Stomach smooth muscle (tissue), 2 donors: ENCODE results near the gene CD9.
"Not testable (repeated sequence)": the region's sequence is repeated elsewhere in the genome, so short reads cannot be mapped to it uniquely, and the experiment has no call there.

ENCODE experiments used
- H3K27ac ChIP-seq: one replicate; pipeline ENCODE4 v1.7.0; 2013; ENCODE audit warnings: mild to moderate bottlenecking, low read length, inconsistent platforms
- H3K27me3 ChIP-seq, 2 donors: one replicate each; pipeline ENCODE4 v1.7.0; 2013; ENCODE audit warnings: low read length in 2 of 2; ENCODE audit not compliant: insufficient read depth in 2 of 2, control insufficient read depth in 1 of 2
- H3K36me3 ChIP-seq, 2 donors: one replicate each; pipeline ENCODE4 v1.7.0; 2013; ENCODE audit warnings: low read length in 2 of 2; ENCODE audit not compliant: control insufficient read depth in 2 of 2, insufficient read depth in 2 of 2
- H3K4me1 ChIP-seq: one replicate; pipeline ENCODE4 v1.7.0; 2013; ENCODE audit warnings: low read length; ENCODE audit not compliant: control insufficient read depth, insufficient read depth
- H3K4me3 ChIP-seq, 2 donors: one replicate each; pipeline ENCODE4 v1.7.0; 2013; ENCODE audit warnings: low read length in 2 of 2
- H3K9ac ChIP-seq, 2 donors: one replicate each; pipeline ENCODE4 v1.7.0; 2013; ENCODE audit warnings: low read length in 2 of 2, mild to moderate bottlenecking in 1 of 2
- H3K9me3 ChIP-seq, 2 donors: one replicate each; pipeline ENCODE4 v1.7.0; 2013; ENCODE audit warnings: low read length in 2 of 2; ENCODE audit not compliant: control insufficient read depth in 2 of 2
- donor health status: healthy.
- donor health status: Pancreatic carcinoma.

Gene CD9, protein sequence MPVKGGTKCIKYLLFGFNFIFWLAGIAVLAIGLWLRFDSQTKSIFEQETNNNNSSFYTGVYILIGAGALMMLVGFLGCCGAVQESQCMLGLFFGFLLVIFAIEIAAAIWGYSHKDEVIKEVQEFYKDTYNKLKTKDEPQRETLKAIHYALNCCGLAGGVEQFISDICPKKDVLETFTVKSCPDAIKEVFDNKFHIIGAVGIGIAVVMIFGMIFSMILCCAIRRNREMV

DNA sequence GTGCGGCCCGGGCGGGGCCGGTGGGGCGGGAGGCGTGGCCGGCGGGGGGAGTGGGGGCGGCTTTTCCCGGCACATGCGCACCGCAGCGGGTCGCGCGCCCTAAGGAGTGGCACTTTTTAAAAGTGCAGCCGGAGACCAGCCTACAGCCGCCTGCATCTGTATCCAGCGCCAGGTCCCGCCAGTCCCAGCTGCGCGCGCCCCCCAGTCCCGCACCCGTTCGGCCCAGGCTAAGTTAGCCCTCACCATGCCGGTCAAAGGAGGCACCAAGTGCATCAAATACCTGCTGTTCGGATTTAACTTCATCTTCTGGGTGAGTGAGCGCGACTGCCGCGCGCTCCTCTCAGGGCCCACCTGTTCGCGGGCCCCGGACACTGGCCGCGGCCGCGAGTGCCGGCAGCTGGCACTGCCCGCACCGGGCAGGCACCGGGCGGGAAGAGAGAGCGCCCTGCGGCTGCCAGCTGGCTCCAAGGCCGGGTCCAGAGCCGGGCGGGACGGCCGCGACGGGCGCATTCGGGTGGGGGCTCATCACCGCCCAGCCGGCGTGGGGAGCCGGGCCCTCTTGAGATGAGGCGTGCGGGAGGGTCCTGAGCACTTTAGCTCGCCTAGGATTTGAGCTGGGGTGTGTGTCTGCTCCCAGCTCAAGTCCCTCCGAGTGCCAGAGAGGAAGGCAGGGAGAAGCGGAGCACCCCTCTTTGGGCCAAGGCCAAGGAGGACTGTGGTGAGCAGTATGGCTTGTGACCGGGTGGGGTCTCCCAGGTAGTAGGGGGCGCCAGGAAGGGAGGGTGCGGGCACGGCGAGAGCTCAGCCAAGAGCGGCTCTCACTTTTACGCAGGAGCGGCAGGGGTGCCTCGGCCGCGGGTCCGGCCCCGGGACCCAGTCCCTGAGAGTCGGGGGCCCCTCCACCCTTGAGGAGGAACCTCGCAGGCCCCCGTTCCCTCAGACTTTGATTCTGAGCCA lies at the start of gene CD9:
TSS of gene CD9 (plus strand) at position 145 of the 957 bp plus-strand sequence. CDS start at position 245, 100 bp downstream.
- Histone ChIP-seq H3K9ac (peak within 1 kb of the TSS; percentile 96 to 99), H3K27me3 (no peaks in the 10 kb centered on the region), H3K36me3 (peaks cover 0 to 2% of the 10 kb centered on the region in 2 donors), H3K4me3 (peak within 1 kb of the TSS; percentile 74 to 94), H3K9me3 (no peaks in the 10 kb centered on the region), H3K4me1 (peaks cover 70% of the 10 kb centered on the region), H3K27ac (peak within 1 kb of the TSS; percentile 97)

DNA sequence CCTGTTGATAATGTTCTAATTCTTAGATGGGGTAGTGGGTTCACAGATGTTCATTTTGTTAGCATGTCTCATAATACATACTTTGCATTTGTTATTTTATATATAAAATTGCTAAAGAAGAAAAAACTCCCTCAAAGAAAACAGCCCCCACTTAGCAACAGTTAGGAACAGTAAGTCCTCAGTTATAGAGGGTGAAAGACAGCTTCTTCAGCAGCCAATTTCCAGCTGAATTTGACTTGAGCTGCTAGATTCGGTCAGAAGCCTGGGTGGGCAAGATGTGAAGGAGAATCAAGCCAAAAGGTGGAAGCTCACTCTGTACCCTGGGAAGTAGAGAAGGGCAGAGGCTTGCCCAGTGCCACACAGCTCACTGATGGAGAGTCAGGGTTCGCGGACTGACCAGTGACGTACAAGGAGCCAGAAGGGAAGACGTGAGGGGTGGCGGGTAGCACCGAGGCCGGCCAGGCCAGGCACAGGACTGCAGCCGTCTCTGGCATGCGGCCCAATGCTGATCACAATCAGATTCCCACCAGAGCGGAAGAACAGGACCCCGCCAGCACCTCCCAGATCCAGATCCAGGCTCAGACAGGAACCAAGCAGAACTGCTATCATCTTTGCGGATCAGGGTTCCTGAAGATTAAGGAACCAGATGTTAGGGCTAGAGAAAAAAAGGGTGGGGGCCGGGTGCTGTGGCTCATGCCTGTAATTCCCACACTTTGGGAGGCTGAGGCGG lies 45.3 kb upstream of the CD9 start:
- H3K9ac ChIP-seq = no peak overlapping the region
- H3K4me3 ChIP-seq = no peak overlapping the region
- no peaks in the 10 kb centered on the region for H3K27me3 ChIP-seq
- no peaks in the 10 kb centered on the region for H3K9me3 ChIP-seq
- no peak overlapping the region for H3K27ac ChIP-seq
- H3K36me3 ChIP-seq = no peaks in the 10 kb centered on the region
- no peaks in the 10 kb centered on the region for H3K4me1 ChIP-seq

DNA sequence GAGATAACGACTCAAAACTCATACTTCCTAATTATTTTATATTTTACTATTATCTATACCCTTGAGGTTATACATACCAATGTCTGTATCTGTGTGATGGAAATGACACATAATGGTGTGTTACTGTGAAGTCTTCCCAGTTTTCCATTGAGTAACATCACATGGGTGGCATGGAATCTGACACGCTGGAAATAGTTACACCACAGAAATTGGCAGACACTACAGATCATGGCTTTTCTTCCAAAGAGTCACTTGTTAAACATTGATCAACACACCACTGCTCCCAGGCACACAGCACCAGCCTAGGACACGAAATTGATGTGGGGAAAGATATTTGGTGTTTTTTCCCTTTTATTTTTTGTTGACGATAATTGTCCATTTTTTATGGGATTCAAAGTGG lies 42.7 kb upstream of the CD9 start:
- no peaks in the 10 kb centered on the region for H3K36me3 ChIP-seq
- H3K27me3 ChIP-seq = no peaks in the 10 kb centered on the region
- H3K4me1 ChIP-seq = peaks cover 2% of the 10 kb centered on the region
- no peaks in the 10 kb centered on the region for H3K9me3 ChIP-seq
- no peak overlapping the region for H3K4me3 ChIP-seq
- no peak overlapping the region for H3K9ac ChIP-seq
- H3K27ac ChIP-seq = no peak overlapping the region

DNA sequence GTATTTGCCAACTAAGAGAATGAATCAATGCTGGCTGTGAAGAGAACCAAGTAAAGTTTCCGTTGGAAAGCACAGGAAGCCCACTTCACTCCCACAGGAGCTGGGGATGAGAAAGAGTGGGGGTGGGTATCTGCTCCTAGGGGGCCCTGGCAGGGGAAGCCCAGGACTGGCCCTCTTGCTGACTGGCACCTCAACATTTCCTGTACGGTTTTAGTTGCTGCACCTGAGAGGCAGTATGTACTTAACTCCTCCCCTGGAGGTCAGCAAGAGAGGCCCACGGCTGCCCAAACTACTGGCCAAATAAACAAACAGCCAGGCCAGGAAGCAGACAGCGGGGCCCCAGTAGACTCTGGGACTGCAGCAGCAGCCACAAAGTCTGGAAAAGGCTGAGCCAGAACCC lies 41.9 kb upstream of the CD9 start:
- H3K4me3 ChIP-seq = no peak overlapping the region
- H3K9me3 ChIP-seq = no peaks in the 10 kb centered on the region
- H3K27me3 ChIP-seq = no peaks in the 10 kb centered on the region
- H3K9ac ChIP-seq = no peak overlapping the region
- no peak overlapping the region for H3K27ac ChIP-seq
- H3K36me3 ChIP-seq = no peaks in the 10 kb centered on the region
- H3K4me1 ChIP-seq = peaks cover 2% of the 10 kb centered on the region

DNA sequence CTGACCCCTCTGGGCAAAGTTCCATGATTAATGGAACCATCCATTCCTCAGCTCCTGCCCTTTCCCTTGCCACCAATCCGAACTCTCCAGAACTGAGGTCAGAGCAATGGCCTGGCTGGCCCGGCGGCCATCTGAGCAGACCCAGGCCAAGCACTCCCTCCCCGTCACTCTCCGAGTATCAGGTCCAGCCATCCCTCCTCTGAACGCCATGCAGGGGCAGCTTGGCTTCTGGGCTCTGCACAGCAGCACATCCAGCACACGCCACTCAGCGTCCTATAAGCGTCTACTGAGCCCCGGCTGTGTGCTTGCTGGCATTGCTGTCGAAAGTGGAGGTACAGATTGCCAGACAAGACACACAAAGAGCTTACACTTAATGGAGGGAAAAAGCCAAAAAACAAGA lies 41.5 kb upstream of the CD9 start:
- no peak overlapping the region for H3K27ac ChIP-seq
- no peaks in the 10 kb centered on the region for H3K27me3 ChIP-seq
- H3K4me3 ChIP-seq = no peak overlapping the region
- no peak overlapping the region for H3K9ac ChIP-seq
- no peaks in the 10 kb centered on the region for H3K9me3 ChIP-seq
- H3K4me1 ChIP-seq = peaks cover 2% of the 10 kb centered on the region
- H3K36me3 ChIP-seq = no peaks in the 10 kb centered on the region

DNA sequence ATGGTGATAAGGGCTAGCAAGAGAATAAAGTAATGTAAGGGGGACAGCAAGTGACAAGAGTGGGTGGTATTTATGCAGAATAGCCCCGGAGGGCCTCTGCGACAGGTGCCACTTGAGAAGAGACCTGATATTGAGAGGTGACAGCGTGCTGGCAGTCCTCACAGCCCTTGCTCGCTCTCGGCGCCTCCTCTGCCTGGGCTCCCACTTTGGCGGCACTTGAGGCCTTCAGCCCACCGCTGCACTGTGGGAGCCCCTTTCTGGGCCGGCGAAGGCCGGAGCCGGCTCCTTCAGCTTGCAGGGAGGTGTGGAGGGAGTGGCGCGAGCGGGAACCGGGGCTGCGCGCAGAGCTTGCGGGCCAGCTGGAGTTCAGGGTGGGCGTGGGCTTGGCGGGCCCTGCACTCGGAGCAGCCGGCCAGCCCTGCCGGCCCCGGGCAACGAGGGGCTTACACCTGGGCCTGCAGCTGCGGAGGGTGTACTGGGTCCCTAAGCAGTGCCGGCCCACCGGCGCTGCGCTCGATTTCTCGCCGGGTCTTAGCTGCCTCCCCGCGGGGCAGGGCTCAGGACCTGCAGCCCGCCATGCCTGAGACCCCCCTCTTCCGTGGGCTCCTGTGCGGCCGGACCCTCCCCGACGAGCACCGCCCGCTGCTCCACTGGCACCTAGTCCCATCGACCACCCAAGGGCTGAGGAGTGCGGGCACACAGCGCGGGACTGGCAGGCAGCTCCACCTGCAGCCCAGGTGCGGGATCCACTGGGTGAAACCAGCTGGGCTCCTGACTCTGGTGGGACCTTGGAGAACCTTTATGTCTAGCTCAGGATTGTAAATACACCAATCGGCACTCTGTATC lies 40.8 kb upstream of the CD9 start:
- H3K27ac ChIP-seq, H3K4me3 ChIP-seq, H3K4me1 ChIP-seq, H3K9me3 ChIP-seq, H3K36me3 ChIP-seq, H3K27me3 ChIP-seq, H3K9ac ChIP-seq: not testable (repeated sequence)

DNA sequence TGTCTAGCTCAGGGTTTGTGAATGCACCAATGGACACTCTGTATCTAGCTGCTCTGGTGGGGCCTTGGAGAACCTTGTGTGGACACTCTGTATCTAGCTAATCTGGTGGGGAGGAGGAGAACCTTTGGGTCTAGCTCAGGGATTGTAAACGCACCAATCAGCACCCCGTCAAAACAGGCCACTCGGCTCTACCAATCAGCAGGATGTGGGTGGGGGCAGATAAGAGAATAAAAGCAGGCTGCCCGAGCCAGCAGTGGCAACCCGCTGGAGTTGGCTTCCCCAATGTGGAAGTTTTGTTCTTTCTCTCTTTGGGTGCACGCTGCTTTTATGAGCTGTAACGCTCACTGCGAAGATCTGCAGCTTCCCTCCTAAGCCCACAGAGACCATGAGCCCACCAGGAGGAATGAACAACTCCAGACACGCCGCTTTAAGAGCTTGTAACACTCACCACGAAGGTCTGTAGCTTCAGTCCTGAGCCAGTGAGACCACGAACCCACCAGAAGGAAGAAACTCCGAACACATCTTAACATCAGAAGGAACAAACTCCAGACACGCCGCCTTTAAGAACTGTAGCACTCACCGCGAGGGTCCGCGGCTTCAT lies 40.1 kb upstream of the CD9 start:
- H3K9me3 ChIP-seq, H3K4me1 ChIP-seq, H3K36me3 ChIP-seq, H3K27ac ChIP-seq, H3K9ac ChIP-seq, H3K27me3 ChIP-seq, H3K4me3 ChIP-seq: not testable (repeated sequence)

DNA sequence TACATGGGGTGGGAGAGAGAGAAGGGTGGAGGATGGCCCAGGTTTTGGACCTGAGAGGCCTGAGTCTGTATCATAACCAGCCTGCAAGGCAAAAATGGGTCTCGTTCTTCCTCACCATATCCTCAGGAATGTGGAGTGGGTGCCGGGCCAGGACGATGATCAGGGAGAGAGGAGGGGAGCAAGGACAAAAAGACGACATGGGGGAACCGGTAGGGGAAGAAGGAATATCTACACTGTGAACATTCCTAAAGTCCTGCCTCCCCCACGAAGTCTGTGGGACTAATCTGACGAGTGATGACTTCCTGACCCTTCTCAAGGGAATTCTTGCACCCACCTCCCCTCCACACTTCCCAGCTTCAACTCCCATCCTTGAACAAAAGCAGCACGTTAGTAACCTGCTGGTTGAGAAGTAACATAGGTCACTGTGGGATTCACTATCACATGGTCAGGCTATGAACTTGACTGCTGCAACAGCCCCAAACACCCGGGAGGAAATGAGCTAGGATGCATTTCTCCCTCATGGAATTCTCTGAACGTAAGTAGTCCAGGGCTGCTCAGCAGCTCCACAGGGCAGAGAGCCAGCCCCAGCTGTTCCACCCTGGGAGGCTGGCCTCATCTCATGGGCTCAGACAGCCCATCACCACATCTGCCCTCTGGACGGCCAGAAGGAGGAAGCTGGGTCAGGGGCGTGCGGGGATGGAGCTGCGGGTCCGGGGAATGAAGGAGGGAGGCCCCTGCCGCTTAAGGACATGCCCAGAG lies 38.9 kb upstream of the CD9 start:
- Histone ChIP-seq H3K4me3 (no peak overlapping the region), H3K4me1 (peaks cover 2% of the 10 kb centered on the region), H3K27ac (no peak overlapping the region), H3K9ac (no peak overlapping the region), H3K36me3 (no peaks in the 10 kb centered on the region), H3K27me3 (no peaks in the 10 kb centered on the region), H3K9me3 (no peaks in the 10 kb centered on the region)

DNA sequence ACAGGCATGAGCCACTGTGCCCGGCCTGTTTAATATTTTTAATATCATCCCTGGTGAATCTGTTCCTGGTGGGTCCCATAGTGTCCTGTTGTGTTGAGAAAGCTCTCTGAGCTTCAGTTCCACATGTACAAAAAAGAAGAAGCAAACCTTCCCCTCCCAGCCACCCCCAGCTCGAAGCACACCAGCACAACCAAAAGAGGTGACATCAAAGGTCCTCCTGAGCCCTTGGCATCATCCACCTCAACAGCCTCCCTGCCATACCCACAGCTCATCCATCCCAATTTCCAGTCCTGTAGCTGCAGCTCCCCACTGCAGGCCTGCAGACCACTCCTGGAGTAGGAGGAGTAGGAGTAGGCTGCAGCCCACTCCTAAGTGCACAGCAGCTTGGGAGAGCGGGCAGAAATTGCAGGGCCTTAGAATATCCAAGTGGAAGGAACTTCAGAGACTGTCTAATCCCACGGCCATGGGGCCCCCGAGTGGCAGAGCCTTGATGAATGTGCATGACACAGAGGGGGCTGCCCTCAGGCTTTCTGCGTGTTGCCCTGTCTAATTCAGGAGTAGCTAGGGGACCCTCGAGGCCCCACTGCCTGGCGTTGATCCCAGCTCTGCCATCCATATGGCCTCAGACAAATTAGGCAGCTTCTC lies 36.7 kb upstream of the CD9 start:
- H3K4me3 ChIP-seq = no peak overlapping the region
- no peak overlapping the region for H3K27ac ChIP-seq
- no peaks in the 10 kb centered on the region for H3K27me3 ChIP-seq
- H3K9ac ChIP-seq = no peak overlapping the region
- no peaks in the 10 kb centered on the region for H3K9me3 ChIP-seq
- peaks cover 9% of the 10 kb centered on the region for H3K4me1 ChIP-seq
- H3K36me3 ChIP-seq = no peaks in the 10 kb centered on the region
